K562 (cell line): ENCODE results near the gene SIX3.

Experiments
- ATF7 ChIP-seq: fragments of 450-650 bp; IDR thresholded peaks from 2 replicates; pipeline ENCODE4 v1.7.1; 2014; ENCODE audit warnings: mild to moderate bottlenecking, moderate library complexity
- HCFC1 ChIP-seq: IDR thresholded peaks from 2 replicates; pipeline ENCODE4 v1.6.1; 2012; ENCODE audit warnings: low read depth, low read length, improper control_type of control experiment
- ZNF311 ChIP-seq: fragments of 250-450 bp; sonication (Bioruptor Pico); IDR thresholded peaks from 2 replicates; pipeline ENCODE4 v1.4.0; 2020; ENCODE audit warnings: mild to moderate bottlenecking, moderate library complexity
- TF ChIP-seq, protein P1 (sequence below): fragments of 250-450 bp; sonication (Bioruptor Pico); IDR thresholded peaks from 2 replicates; pipeline ENCODE4 v1.6.1; 2021; ENCODE audit warnings: mild to moderate bottlenecking
- TF ChIP-seq, protein P2 (sequence below): fragments of 450-650 bp; formaldehyde crosslinking; IDR thresholded peaks from 2 replicates; pipeline ENCODE4 v1.4.0; 2022; ENCODE audit warnings: missing genetic modification characterization
- TF ChIP-seq, protein P3 (sequence below): sonication (generic); formaldehyde crosslinking; IDR thresholded peaks from 2 replicates; pipeline ENCODE4 v1.8.1; 2022; ENCODE audit warnings: missing genetic modification reagents

DNA sequence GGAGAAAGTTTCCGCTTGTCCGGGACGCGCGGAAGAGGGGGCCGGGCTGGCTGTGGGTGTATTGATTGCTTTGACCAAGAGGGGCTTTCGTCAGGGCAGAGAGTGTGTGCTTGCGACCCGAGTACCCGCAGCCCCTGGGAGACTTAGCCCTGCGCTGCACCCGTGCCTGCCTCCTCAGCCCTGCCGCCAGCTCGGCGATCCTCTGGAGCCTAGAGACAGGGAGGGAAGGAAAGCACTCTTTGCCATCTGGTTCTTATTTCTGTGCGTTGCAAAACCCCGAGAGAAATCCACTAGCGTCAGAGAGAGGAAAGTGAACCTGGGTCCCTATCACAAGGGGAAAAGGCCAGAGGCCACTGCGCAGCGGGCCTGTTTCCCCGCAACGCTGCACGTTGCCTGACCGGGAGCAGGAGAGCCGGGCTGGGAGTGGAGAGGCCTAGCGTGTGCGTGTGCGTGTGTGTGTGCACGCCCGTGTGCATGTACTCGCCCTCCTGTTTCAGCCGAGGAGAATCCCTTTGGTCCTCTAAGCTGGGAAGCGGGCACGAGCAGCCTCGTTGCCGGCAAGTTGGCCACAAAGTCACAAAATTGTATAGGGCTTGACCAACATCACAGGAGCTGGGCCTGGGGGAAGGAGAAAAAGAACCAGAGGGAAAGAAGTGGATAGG lies 1.7 kb downstream of the SIX3 start:
- TF ChIP-seq, protein P1, sequence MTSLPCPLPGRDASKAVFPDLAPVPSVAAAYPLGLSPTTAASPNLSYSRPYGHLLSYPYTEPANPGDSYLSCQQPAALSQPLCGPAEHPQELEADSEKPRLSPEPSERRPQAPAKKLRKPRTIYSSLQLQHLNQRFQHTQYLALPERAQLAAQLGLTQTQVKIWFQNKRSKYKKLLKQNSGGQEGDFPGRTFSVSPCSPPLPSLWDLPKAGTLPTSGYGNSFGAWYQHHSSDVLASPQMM (CRISPR knock-in tag), result no peak
- TF ChIP-seq, protein P2, sequence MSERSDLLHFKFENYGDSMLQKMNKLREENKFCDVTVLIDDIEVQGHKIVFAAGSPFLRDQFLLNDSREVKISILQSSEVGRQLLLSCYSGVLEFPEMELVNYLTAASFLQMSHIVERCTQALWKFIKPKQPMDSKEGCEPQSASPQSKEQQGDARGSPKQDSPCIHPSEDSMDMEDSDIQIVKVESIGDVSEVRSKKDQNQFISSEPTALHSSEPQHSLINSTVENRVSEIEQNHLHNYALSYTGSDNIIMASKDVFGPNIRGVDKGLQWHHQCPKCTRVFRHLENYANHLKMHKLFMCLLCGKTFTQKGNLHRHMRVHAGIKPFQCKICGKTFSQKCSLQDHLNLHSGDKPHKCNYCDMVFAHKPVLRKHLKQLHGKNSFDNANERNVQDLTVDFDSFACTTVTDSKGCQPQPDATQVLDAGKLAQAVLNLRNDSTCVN (CRISPR knock-in tag), result no peak
- TF ChIP-seq, protein P3, sequence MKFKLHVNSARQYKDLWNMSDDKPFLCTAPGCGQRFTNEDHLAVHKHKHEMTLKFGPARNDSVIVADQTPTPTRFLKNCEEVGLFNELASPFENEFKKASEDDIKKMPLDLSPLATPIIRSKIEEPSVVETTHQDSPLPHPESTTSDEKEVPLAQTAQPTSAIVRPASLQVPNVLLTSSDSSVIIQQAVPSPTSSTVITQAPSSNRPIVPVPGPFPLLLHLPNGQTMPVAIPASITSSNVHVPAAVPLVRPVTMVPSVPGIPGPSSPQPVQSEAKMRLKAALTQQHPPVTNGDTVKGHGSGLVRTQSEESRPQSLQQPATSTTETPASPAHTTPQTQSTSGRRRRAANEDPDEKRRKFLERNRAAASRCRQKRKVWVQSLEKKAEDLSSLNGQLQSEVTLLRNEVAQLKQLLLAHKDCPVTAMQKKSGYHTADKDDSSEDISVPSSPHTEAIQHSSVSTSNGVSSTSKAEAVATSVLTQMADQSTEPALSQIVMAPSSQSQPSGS (CRISPR knock-in tag), result no peak
- no peak for TF ChIP-seq ZNF311
- TF ChIP-seq HCFC1, result no peak
- TF ChIP-seq ATF7, result no peak
